WTC11 (cell line): ENCODE measurements around the gene RBM19. TPM values are rescaled to one million over a fixed set of nuclear protein-coding genes. Genes with fewer than 3 reads are reported as not detected.

Source experiments
- ATAC-seq: fragments of 200-7000 bp; cut with Tn5 transposase; 2 replicates; pipeline ENCODE4 v1.10.0; 2021; ENCODE audit warnings: mild to moderate bottlenecking, moderate library complexity
- CTCF ChIA-PET: fragments of 300-600 bp; sonication (Branson Sonifier 250); formaldehyde crosslinking; loops from one replicate; lab custom pipeline; 2021; ENCODE audit warnings: antibody characterized with exemption; lab: Charles Lee
- POLR2A ChIA-PET: fragments of 350-600 bp; sonication (Branson Sonifier 250); formaldehyde crosslinking; loops from one replicate; lab custom pipeline; 2021; ENCODE audit warnings: antibody characterized with exemption; lab: Charles Lee
- DNase-seq: peaks from one replicate; pipeline ENCODE4 v3.0.0; 2021; ENCODE audit warnings: low spot score
- H3K27ac Mint-ChIP-seq: 2 replicates; pipeline ENCODE4 v1.8.0; 2021; ENCODE audit warnings: mixed read lengths
- H3K27me3 Mint-ChIP-seq: 2 replicates; pipeline ENCODE4 v1.8.0; 2021; ENCODE audit warnings: low read depth, mild to moderate bottlenecking, moderate library complexity, mixed read lengths
- H3K36me3 Mint-ChIP-seq: 2 replicates; pipeline ENCODE4 v1.8.0; 2021; ENCODE audit warnings: mixed read lengths
- H3K4me1 Mint-ChIP-seq: 2 replicates; pipeline ENCODE4 v1.8.0; 2022; ENCODE audit warnings: mixed read lengths
- H3K4me3 Mint-ChIP-seq: 2 replicates; pipeline ENCODE4 v1.8.0; 2021; ENCODE audit warnings: mild to moderate bottlenecking, moderate library complexity, mixed read lengths
- H3K9me3 Mint-ChIP-seq: 2 replicates; pipeline ENCODE4 v1.8.0; 2021; ENCODE audit warnings: mixed read lengths
- E2F1 ChIP-seq: sonication (generic); formaldehyde crosslinking; IDR thresholded peaks from 2 replicates; pipeline ENCODE4 v1.8.0; 2022; ENCODE audit warnings: mild to moderate bottlenecking, missing genetic modification reagents
- FOXP1 ChIP-seq: sonication (generic); formaldehyde crosslinking; IDR thresholded peaks from 2 replicates; pipeline ENCODE4 v1.8.0; 2022; ENCODE audit warnings: missing genetic modification reagents, mild to moderate bottlenecking, moderate library complexity, borderline replicate concordance
- GABPB1 ChIP-seq: sonication (generic); formaldehyde crosslinking; IDR thresholded peaks from 2 replicates; pipeline ENCODE4 v1.8.1; 2023; ENCODE audit warnings: mild to moderate bottlenecking, missing genetic modification reagents
- JAZF1 ChIP-seq: fragments of 250-450 bp; sonication (Bioruptor Pico); IDR thresholded peaks from 2 replicates; pipeline ENCODE4 v1.9.0; 2021; ENCODE audit warnings: moderate library complexity, mild to moderate bottlenecking, inconsistent platforms
- JUN ChIP-seq: sonication (generic); formaldehyde crosslinking; IDR thresholded peaks from 2 replicates; pipeline ENCODE4 v1.8.0; 2023; ENCODE audit warnings: mild to moderate bottlenecking, missing genetic modification reagents
- MXD4 ChIP-seq: fragments of 250-450 bp; sonication (Bioruptor Pico); IDR thresholded peaks from 2 replicates; pipeline ENCODE4 v1.8.0; 2021; ENCODE audit warnings: mild to moderate bottlenecking, moderate library complexity, borderline replicate concordance
- MYBL2 ChIP-seq: sonication (generic); formaldehyde crosslinking; IDR thresholded peaks from 2 replicates; pipeline ENCODE4 v1.8.1; 2023; ENCODE audit warnings: mild to moderate bottlenecking, moderate library complexity, missing genetic modification reagents
- NFATC4 ChIP-seq: fragments of 250-450 bp; sonication (Bioruptor Pico); IDR thresholded peaks from 2 replicates; pipeline ENCODE4 v1.9.0; 2021; ENCODE audit warnings: mild to moderate bottlenecking
- NFE2L1 ChIP-seq: sonication (generic); formaldehyde crosslinking; IDR thresholded peaks from 2 replicates; pipeline ENCODE4 v1.8.1; 2023; ENCODE audit warnings: missing genetic modification reagents
- NR3C1 ChIP-seq: sonication (generic); formaldehyde crosslinking; conservative IDR thresholded peaks from 2 replicates; pipeline ENCODE4 v1.8.1; 2023; ENCODE audit warnings: low read depth, mild to moderate bottlenecking, missing genetic modification reagents
- OVOL2 ChIP-seq: fragments of 250-450 bp; sonication (Bioruptor Pico); IDR thresholded peaks from 2 replicates; pipeline ENCODE4 v1.9.0; 2021; ENCODE audit warnings: mild to moderate bottlenecking, borderline replicate concordance
- PRRX2 ChIP-seq: fragments of 250-450 bp; sonication (Bioruptor Pico); IDR thresholded peaks from 2 replicates; pipeline ENCODE4 v1.8.0; 2021; ENCODE audit warnings: mild to moderate bottlenecking
- TEAD1 ChIP-seq: sonication (generic); formaldehyde crosslinking; IDR thresholded peaks from 2 replicates; pipeline ENCODE4 v1.8.0; 2022; ENCODE audit warnings: mild to moderate bottlenecking, missing genetic modification reagents
- ZNF121 ChIP-seq: sonication (generic); formaldehyde crosslinking; IDR thresholded peaks from 2 replicates; pipeline ENCODE4 v1.8.0; 2023; ENCODE audit warnings: missing genetic modification reagents
- ZNF219 ChIP-seq: sonication (generic); formaldehyde crosslinking; IDR thresholded peaks from 2 replicates; pipeline ENCODE4 v1.8.0; 2023; ENCODE audit warnings: missing genetic modification reagents, mild to moderate bottlenecking, borderline replicate concordance
- ZNF532 ChIP-seq: fragments of 250-450 bp; sonication (Bioruptor Pico); IDR thresholded peaks from 2 replicates; pipeline ENCODE4 v1.9.0; 2021; ENCODE audit warnings: mild to moderate bottlenecking, borderline replicate concordance
- total RNA-seq: library from RNA; stranded (reverse); gene quantifications from 3 replicates; pipeline ENCODE4 v1.2.3, GENCODE V29; 2021

The RBM19 gene
- total RNA-seq, 1 experiment from 2014 or later = 60.1 TPM

DNA sequence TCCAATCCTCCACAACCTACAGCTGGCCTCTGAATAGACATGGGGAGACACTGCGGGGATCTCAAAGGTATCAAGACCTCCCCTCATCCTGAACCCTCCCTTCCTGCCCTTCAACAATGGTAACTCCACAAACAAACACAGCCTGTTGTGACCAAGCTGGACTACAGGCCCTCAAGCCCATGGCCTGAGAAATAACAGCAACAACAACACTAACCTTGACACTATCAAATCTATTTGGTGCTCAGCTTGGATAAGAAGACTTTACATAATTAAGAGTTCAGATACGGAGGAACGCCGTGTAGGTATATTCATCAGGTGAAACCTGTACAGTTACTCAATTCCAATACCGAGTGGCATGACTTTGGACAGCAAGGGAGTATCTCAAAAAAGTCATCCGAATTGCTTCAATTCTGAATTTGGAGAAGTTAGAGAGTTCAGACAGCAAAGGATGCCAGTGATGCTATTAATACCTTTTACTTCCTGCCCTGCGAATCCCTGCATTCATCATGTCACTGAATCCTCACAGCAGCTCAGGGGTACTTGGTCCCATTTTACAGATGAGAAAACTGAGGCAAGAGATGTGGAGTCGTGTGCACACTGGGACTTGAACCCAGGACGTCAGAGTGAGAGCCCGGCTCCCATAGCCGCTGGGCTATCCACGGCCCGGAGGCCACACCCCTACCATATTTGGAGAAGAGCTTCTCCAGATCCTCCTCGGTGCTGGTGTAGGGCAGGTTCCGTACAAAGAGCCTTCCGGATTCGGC, 17.8 kb downstream of the RBM19 start:
- no peak for ATAC-seq
- no peak for DNase-seq
- Mint-ChIP-seq H3K27me3 (no peaks in the 10 kb centered on the region), H3K36me3 (peaks cover 51% of the 10 kb centered on the region), H3K4me3 (no peak overlapping the region), H3K27ac (no peak overlapping the region), H3K9me3 (no peaks in the 10 kb centered on the region), H3K4me1 (no peaks in the 10 kb centered on the region)
- TF ChIP-seq JAZF1 (no peak), ZNF219 (CRISPR knock-in tag) (no peak), MXD4 (CRISPR knock-in tag) (no peak), NR3C1 (CRISPR knock-in tag) (no peak), ZNF121 (CRISPR knock-in tag) (no peak), ZNF532 (CRISPR knock-in tag) (no peak), FOXP1 (CRISPR knock-in tag) (no peak)
- POLR2A ChIA-PET = no interaction called here
- CTCF ChIA-PET = no interaction called here

- H3K9me3 Mint-ChIP-seq = no peaks in the 10 kb centered on the region
- POLR2A ChIA-PET = no interaction called here
- H3K36me3 Mint-ChIP-seq = peaks cover 64% of the 10 kb centered on the region
- no peak overlapping the region for H3K4me3 Mint-ChIP-seq
- no peak overlapping the region for H3K27ac Mint-ChIP-seq
- DNase-seq = no peak
- H3K4me1 Mint-ChIP-seq = no peaks in the 10 kb centered on the region
- no peak for TF ChIP-seq NFATC4
- TF ChIP-seq, all 79 proteins: peak for 0
- CTCF ChIA-PET = no interaction called here
- ATAC-seq = no peak
- H3K27me3 Mint-ChIP-seq = no peaks in the 10 kb centered on the region
Measured at GRCh38 chr12:113946175-113946574, 19.9 kb downstream of the RBM19 start.

- CTCF ChIA-PET = no interaction called here
Measured at GRCh38 chr12:113945174-113946173, 20.7 kb downstream of the RBM19 start.

GRCh38 chr12:113942209-113942608, 23.9 kb downstream of the RBM19 start:
- Mint-ChIP-seq H3K4me3 (no peak overlapping the region), H3K36me3 (peaks cover 60% of the 10 kb centered on the region), H3K27me3 (no peaks in the 10 kb centered on the region), H3K9me3 (no peaks in the 10 kb centered on the region), H3K27ac (no peak overlapping the region), H3K4me1 (no peaks in the 10 kb centered on the region)
- DNase-seq (no peak), ATAC-seq (no peak)
- CTCF ChIA-PET = no interaction called here
- TF ChIP-seq JUN (CRISPR knock-in tag) = no peak
- TF ChIP-seq E2F1 = no peak
- TF ChIP-seq NFE2L1 (CRISPR knock-in tag) = no peak
- TF ChIP-seq MYBL2 (CRISPR knock-in tag) = no peak
- no peak for TF ChIP-seq PRRX2 (CRISPR knock-in tag)
- no peak for TF ChIP-seq GABPB1
- no peak for TF ChIP-seq TEAD1 (CRISPR knock-in tag)
- POLR2A ChIA-PET = no interaction called here

More at GRCh38 chr12:113945174-113946173, 20.7 kb downstream of the RBM19 start:
- Mint-ChIP-seq H3K9me3 (no peaks in the 10 kb centered on the region), H3K36me3 (peaks cover 69% of the 10 kb centered on the region), H3K27me3 (no peaks in the 10 kb centered on the region), H3K27ac (no peak overlapping the region), H3K4me3 (no peak overlapping the region), H3K4me1 (no peaks in the 10 kb centered on the region)
- TF ChIP-seq OVOL2 = no peak
- ATAC-seq = no peak
- POLR2A ChIA-PET = no interaction called here
- DNase-seq = no peak
